Glutamatergic neuron (in vitro differentiated cells): ENCODE results near the gene REEP5. TPM values are rescaled to one million over a fixed set of nuclear protein-coding genes. Genes with fewer than 3 reads are reported as not detected.

Experiments used
- DNase-seq: peaks from one replicate; pipeline ENCODE4 v3.0.0; 2022
- H3K27ac Mint-ChIP-seq: one replicate; pipeline ENCODE4 v1.8.0; 2020; ENCODE audit warnings: mild to moderate bottlenecking, mixed read lengths, inconsistent platforms; ENCODE audit not compliant: unreplicated experiment
- H3K27me3 Mint-ChIP-seq: one replicate; pipeline ENCODE4 v1.8.0; 2020; ENCODE audit warnings: mild to moderate bottlenecking, moderate library complexity, mixed read lengths, inconsistent platforms; ENCODE audit not compliant: unreplicated experiment
- H3K36me3 Mint-ChIP-seq: one replicate; pipeline ENCODE4 v1.8.0; 2020; ENCODE audit warnings: mild to moderate bottlenecking, mixed read lengths, inconsistent platforms; ENCODE audit not compliant: unreplicated experiment
- H3K4me1 Mint-ChIP-seq: one replicate; pipeline ENCODE4 v1.8.0; 2020; ENCODE audit warnings: mild to moderate bottlenecking, low read depth, mixed read lengths, inconsistent platforms; ENCODE audit not compliant: unreplicated experiment
- H3K4me3 Mint-ChIP-seq: one replicate; pipeline ENCODE4 v1.8.0; 2020; ENCODE audit warnings: mild to moderate bottlenecking, mixed read lengths, inconsistent platforms; ENCODE audit not compliant: unreplicated experiment
- H3K9me3 Mint-ChIP-seq: one replicate; pipeline ENCODE4 v1.8.0; 2020; ENCODE audit warnings: mild to moderate bottlenecking, moderate library complexity, mixed read lengths, inconsistent platforms; ENCODE audit not compliant: unreplicated experiment
- total RNA-seq: library from RNA; stranded (reverse); fragmentation: NEBNext Ultra II Directional; extraction: Animal tissue kit (Norgen Biotek cat#: 25700); gene quantifications from one replicate; pipeline ENCODE4 v1.2.1, GENCODE V29; 2021; ENCODE audit not compliant: unreplicated experiment
- TF ChIP-seq, protein P1 (sequence below): fragments of 200-600 bp; sonication (generic); IDR thresholded peaks from one replicate; pipeline ENCODE4 v1.5.0; 2021; ENCODE audit not compliant: partially characterized antibody, unreplicated experiment

Gene REEP5
- total RNA-seq, 1 donor from 2014 or later = 108 TPM

DNA sequence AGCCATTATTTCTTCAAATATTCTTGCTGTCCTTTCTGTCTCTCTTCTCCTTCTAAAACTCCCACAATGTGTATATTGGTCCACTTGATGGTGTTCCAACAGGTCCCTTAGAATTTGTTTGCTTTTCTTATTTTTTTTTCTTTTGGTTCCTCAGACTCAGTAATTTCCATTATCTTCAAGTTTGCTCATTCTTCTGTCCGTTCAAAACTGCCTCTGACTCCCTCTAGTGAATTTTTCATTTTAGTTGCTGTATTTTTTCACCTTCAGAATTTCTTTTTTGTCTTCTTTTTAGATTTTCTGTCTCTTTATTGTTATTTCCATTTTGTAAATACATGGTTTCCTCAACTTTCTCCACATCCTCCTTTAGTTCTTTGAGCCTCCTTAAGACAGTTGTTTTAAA is 67.4 kb downstream of the REEP5 start:
- Mint-ChIP-seq H3K4me1 (no peaks in the 10 kb centered on the region), H3K27ac (no peak overlapping the region), H3K9me3 (no peaks in the 10 kb centered on the region), H3K4me3 (no peak overlapping the region), H3K36me3 (peaks cover 14% of the 10 kb centered on the region), H3K27me3 (peaks cover 2% of the 10 kb centered on the region)
- no peak for DNase-seq
- TF ChIP-seq, protein P1, sequence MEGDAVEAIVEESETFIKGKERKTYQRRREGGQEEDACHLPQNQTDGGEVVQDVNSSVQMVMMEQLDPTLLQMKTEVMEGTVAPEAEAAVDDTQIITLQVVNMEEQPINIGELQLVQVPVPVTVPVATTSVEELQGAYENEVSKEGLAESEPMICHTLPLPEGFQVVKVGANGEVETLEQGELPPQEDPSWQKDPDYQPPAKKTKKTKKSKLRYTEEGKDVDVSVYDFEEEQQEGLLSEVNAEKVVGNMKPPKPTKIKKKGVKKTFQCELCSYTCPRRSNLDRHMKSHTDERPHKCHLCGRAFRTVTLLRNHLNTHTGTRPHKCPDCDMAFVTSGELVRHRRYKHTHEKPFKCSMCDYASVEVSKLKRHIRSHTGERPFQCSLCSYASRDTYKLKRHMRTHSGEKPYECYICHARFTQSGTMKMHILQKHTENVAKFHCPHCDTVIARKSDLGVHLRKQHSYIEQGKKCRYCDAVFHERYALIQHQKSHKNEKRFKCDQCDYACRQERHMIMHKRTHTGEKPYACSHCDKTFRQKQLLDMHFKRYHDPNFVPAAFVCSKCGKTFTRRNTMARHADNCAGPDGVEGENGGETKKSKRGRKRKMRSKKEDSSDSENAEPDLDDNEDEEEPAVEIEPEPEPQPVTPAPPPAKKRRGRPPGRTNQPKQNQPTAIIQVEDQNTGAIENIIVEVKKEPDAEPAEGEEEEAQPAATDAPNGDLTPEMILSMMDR = no peak

DNA sequence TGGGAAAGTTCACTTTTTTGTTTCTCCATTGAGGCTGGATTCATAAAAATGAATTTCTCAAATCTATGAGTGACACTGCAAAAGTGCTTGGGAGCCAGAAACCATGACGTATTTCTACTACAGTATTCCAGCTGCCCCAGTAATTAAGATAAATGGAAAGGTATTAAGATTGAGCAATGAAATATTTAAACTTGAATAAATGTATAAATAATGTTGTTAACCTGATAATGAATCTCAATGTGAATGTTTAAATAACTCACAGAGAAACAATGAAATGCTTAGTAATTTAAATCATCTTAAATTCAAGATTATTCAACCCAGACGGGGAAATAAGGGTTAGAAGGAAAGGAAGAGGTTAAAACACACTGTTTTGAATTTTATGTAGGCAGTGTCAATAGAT is 72.1 kb downstream of the REEP5 start:
- peaks cover 12% of the 10 kb centered on the region for H3K36me3 Mint-ChIP-seq
- TF ChIP-seq, protein P1 = no peak

DNA sequence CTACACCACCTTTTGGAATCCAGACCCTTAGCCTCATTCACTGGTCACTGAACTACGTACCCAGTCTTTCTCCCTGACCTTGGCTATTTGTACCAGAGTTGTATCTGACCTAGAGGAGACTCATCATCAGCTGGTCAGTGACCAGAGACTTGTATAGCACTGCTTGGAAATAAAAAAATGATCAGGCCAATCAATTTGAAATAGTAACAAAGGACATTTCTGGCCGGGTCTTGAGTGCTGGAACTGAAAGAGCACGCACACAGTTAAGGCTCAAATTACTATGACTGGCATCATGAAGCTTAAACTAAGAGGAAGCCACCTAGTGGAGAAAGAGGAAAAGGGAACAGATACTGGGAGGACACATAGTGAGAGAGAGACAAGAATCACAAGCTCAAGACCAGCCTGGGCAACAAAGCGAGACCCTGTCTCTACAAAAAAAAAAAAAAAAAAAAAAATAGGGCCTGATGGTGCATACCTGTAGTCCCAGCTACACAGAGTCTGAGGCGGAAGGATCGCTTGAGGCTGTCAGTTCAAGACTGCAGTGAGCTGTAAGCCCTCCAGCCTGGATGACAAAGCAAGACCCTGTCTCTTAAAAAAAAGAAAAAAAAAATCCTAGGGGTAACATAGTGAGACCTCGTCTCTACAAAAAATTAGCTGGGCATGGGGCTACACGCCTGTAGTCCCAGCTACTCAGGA is 73.8 kb downstream of the REEP5 start:
- Mint-ChIP-seq H3K27me3 (peaks cover 2% of the 10 kb centered on the region), H3K36me3 (no peaks in the 10 kb centered on the region), H3K4me3 (no peak overlapping the region), H3K4me1 (peaks cover 3% of the 10 kb centered on the region), H3K27ac (no peak overlapping the region), H3K9me3 (peaks cover 2% of the 10 kb centered on the region)
- no peak for DNase-seq
- TF ChIP-seq, protein P1 = peak; percentile 78

More for the DNA sequence above, 72.1 kb downstream of the REEP5 start:
- DNase-seq = no peak
- no peak overlapping the region for H3K4me3 Mint-ChIP-seq
- H3K9me3 Mint-ChIP-seq = peaks cover 2% of the 10 kb centered on the region
- no peak overlapping the region for H3K27ac Mint-ChIP-seq
- H3K4me1 Mint-ChIP-seq = peaks cover 3% of the 10 kb centered on the region
- peaks cover 2% of the 10 kb centered on the region for H3K27me3 Mint-ChIP-seq

DNA sequence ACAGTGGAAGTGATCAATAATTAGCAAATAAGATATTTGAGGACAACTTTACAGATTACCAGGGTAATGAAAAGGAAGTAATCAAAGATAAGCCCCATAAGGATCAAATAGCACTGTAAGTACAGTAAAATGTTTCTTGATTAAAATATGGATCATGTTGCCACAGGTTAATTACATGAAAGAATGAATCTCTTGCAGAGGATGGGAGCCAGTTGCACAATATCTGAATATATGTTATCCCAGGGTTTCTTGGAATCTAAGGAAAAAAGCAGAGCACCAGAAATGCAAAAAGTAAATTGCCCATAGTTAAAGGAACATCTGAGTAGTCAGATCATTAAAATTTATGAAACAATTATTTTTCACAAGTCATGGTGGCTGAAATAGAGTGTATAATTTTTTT is 74.7 kb downstream of the REEP5 start:
- H3K4me1 Mint-ChIP-seq = peaks cover 3% of the 10 kb centered on the region
- peaks cover 3% of the 10 kb centered on the region for H3K27me3 Mint-ChIP-seq
- no peak for DNase-seq
- TF ChIP-seq, protein P1 = no peak
- no peak overlapping the region for H3K4me3 Mint-ChIP-seq
- peaks cover 4% of the 10 kb centered on the region for H3K36me3 Mint-ChIP-seq
- peaks cover 2% of the 10 kb centered on the region for H3K9me3 Mint-ChIP-seq
- no peak overlapping the region for H3K27ac Mint-ChIP-seq

DNA sequence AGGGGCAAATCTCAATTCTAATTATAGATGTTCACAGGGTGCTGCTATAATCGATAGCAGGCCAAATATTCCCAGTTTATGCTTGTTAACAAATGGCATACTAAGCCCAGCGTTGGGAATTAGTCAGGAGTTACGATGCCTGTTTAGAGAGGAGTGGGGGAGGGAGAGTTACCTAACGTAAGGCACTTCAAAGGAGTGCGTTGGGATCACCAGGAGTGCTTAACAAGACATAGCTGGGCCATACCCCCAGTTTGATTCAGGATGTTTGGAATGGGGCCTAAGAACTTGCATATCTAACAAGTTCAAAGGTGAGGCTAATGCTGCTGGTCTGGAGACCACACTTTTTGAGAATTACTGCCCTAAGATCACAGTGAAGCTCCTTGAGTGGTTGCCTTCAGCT is 75.5 kb downstream of the REEP5 start:
- Mint-ChIP-seq H3K4me3 (no peak overlapping the region), H3K9me3 (peaks cover 2% of the 10 kb centered on the region), H3K4me1 (peaks cover 3% of the 10 kb centered on the region), H3K27me3 (peaks cover 2% of the 10 kb centered on the region), H3K36me3 (peaks cover 11% of the 10 kb centered on the region), H3K27ac (no peak overlapping the region)
- TF ChIP-seq, protein P1 = no peak
- no peak for DNase-seq
